Activated T-helper 17 cell treated with anti-CD3 and anti-CD28 coated beads, Interleukin-2, amount 50 U/mL, for 72 hours (primary cell): Measurements from ENCODE around the gene ZRANB2. TPM values are rescaled to one million over a fixed set of nuclear protein-coding genes. Genes with fewer than 3 reads are reported as not detected.

ENCODE experiments used
- ATAC-seq: fragments of 150-1000 bp; cut with Tn5 transposase; replicated peaks from 2 replicates; pipeline ENCODE4 v1.10.0; 2021; ENCODE audit warnings: mild to moderate bottlenecking, moderate library complexity
- H3K27ac Mint-ChIP-seq: one replicate; pipeline ENCODE4 v1.8.0; 2022; ENCODE audit warnings: mixed read lengths
- H3K27me3 Mint-ChIP-seq: one replicate; pipeline ENCODE4 v1.8.0; 2022; ENCODE audit warnings: mixed read lengths
- H3K36me3 Mint-ChIP-seq: one replicate; pipeline ENCODE4 v1.8.0; 2022; ENCODE audit warnings: low read depth, mild to moderate bottlenecking, mixed read lengths
- H3K4me1 Mint-ChIP-seq: one replicate; pipeline ENCODE4 v1.8.0; 2022; ENCODE audit warnings: mixed read lengths
- H3K4me3 Mint-ChIP-seq: one replicate; pipeline ENCODE4 v1.8.0; 2022; ENCODE audit warnings: mild to moderate bottlenecking, mixed read lengths
- H3K9me3 Mint-ChIP-seq: one replicate; pipeline ENCODE4 v1.8.0; 2022; ENCODE audit warnings: mixed read lengths
- total RNA-seq, 2 donors: library from RNA; stranded (reverse); gene quantifications; one replicate each; pipeline ENCODE4 v1.2.3, GENCODE V29; 2022

ZRANB2 gene, protein sequence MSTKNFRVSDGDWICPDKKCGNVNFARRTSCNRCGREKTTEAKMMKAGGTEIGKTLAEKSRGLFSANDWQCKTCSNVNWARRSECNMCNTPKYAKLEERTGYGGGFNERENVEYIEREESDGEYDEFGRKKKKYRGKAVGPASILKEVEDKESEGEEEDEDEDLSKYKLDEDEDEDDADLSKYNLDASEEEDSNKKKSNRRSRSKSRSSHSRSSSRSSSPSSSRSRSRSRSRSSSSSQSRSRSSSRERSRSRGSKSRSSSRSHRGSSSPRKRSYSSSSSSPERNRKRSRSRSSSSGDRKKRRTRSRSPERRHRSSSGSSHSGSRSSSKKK
- 10 to 100 TPM; 88.5 to 98.7 TPM for total RNA-seq

DNA sequence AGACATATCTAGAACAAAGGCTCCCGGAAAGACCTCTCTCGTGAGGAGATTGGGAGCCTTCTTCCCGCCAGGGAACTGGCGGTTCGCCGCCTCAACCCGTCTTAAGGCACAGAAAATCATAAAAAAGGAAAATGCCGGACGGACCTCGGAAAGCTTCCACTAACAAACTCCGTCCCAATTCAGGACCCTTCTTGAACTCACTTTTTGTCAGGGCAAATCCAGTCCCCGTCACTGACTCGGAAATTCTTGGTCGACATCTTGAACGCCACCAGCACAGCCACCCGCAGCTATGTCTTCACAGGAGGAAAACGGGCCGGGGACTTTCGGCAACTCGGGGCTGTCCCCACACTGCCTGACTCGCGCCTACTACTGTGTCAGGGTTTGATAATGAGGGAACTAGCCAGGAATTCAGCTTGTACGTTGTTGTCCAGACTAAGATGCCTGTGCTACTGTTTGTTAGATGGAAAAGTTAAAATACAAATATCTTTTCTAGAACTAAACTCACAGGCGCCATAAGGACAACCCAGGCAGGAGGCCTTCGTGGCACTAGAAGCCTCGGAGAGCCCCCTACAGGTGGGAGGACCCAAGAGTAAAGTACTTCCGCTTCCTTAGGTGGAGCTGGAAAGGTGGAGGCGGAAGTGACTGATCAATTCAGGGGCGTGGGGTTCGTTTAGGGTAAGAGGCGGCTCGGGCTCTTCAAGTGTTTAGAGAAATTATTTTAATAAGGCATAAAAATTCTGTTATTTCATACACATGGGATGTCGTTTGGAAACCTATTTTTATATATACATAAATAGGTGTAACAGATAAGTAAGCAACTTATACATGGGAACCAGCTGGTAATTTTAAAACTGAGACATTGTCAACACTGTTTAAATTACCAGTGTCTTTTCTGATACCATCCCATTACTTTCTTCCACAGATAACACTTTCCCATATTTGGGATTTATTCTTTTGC, at the start of gene ZRANB2:
Gene ZRANB2 (minus strand): TSS at position 297 of the 958 bp plus-strand sequence. CDS start 40 bp downstream, at position 257.
- H3K9me3 Mint-ChIP-seq: peaks cover 3% of the 10 kb centered on the region
- peak within 1 kb of the TSS; percentile 95 for H3K4me3 Mint-ChIP-seq
- H3K4me1 Mint-ChIP-seq: peaks cover 11% of the 10 kb centered on the region
- H3K27ac Mint-ChIP-seq: peak within 1 kb of the TSS; percentile 100
- ATAC-seq: peak; percentile 98
- peaks cover 44% of the 10 kb centered on the region for H3K36me3 Mint-ChIP-seq
- peaks cover 7% of the 10 kb centered on the region for H3K27me3 Mint-ChIP-seq

DNA sequence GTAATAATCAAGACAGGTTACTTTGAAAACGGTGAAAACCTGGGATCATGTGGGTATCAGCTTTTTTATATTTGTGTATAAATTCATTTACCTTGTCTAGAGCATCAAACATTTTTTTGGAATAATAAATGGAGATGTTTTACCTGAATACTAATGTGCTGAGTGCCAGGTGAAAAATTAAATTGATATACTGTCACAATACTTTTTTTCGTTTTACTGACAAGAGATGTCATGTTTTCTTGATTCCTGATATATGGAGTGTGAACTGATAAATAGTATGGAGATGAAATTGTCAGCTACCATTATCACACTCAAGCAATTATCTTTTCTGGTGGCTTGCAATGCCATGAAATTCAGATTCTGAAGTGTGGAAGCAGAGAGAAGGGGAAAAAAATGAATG, 47.2 kb upstream of the ZRANB2 start:
- H3K4me1 Mint-ChIP-seq: no peaks in the 10 kb centered on the region
- peaks cover 45% of the 10 kb centered on the region for H3K9me3 Mint-ChIP-seq
- no peaks in the 10 kb centered on the region for H3K27me3 Mint-ChIP-seq
- H3K4me3 Mint-ChIP-seq: no peak overlapping the region
- no peaks in the 10 kb centered on the region for H3K36me3 Mint-ChIP-seq
- no peak for ATAC-seq
- no peak overlapping the region for H3K27ac Mint-ChIP-seq

DNA sequence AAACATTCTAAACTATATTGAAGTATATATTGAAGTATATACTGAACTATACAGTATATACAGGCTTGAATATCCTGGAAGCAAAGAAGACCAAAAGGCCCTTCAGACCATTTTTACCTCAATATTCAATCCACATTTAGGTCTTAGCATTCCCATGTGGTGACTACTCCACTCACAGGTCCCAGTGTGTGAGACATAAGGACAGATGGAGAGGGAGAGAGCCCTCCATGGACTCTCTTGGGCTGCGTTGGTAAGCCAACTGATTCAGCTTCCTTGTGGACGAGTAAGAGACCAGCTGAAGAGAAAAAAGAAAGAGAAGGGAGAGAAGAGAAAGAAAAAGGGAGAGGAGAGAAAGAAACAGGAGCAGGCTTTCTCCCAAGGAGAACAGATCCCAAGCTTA, 37.3 kb upstream of the ZRANB2 start:
- peaks cover 9% of the 10 kb centered on the region for H3K9me3 Mint-ChIP-seq
- peaks cover 4% of the 10 kb centered on the region for H3K27me3 Mint-ChIP-seq
- no peak overlapping the region for H3K4me3 Mint-ChIP-seq
- H3K27ac Mint-ChIP-seq: no peak overlapping the region
- H3K36me3 Mint-ChIP-seq: no peaks in the 10 kb centered on the region
- H3K4me1 Mint-ChIP-seq: no peaks in the 10 kb centered on the region
- no peak for ATAC-seq

DNA sequence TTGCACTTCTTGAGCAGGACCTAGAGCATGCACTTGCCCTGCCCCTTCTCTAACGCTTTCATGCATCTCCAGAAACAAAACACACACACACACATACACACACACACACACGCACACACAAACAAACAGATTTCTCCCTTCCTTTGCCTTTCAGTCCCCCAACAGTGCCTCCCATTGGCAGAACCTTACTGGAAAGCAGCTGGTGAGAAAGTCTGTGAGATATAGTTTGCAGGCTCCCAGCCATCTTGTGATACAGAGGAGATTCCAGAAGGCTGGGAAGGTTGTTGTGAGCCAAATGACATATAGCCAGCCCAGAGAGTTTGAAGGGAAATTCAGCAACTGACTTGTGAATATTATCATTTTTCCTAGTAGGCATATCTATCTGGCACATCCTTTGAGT, 35.9 kb upstream of the ZRANB2 start:
- H3K9me3 Mint-ChIP-seq: peaks cover 3% of the 10 kb centered on the region
- H3K36me3 Mint-ChIP-seq: no peaks in the 10 kb centered on the region
- H3K27ac Mint-ChIP-seq: no peak overlapping the region
- H3K4me1 Mint-ChIP-seq: no peaks in the 10 kb centered on the region
- peaks cover under 1% of the 10 kb centered on the region for H3K27me3 Mint-ChIP-seq
- ATAC-seq: no peak
- no peak overlapping the region for H3K4me3 Mint-ChIP-seq

DNA sequence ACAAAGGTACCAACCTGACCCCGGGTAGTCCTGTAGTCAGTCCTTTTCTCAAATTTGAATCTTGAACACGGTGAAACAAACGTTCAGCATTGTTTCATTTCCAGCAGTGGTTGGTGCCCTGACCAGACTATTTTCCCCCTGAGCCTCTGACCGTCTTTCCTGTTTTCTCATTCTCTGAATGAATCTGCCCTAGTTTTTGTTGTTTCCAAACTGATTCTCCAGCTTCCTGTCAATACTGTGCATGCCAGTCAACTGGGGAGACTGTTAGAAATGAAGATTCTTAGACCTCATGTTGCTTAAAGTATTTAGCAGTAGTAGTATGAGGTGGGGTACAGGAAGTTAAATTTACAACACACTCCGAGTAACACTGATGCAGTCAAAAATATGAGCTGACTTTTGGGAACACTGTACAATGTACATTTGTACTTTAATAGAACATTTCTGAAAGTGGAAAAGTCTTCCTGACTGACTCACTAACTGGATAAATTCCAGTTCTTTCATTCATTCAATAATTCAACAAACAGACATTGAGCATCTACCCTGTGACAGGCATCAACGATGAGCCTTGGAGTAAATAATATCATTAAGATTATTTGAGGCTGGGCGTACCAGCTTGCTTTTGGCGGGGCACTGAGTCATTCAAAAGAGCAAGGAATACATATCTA, 26.0 kb upstream of the ZRANB2 start:
- no peak for ATAC-seq
- no peak overlapping the region for H3K4me3 Mint-ChIP-seq
- peaks cover 12% of the 10 kb centered on the region for H3K27me3 Mint-ChIP-seq
- no peaks in the 10 kb centered on the region for H3K36me3 Mint-ChIP-seq
- no peaks in the 10 kb centered on the region for H3K4me1 Mint-ChIP-seq
- no peaks in the 10 kb centered on the region for H3K9me3 Mint-ChIP-seq
- H3K27ac Mint-ChIP-seq: no peak overlapping the region

DNA sequence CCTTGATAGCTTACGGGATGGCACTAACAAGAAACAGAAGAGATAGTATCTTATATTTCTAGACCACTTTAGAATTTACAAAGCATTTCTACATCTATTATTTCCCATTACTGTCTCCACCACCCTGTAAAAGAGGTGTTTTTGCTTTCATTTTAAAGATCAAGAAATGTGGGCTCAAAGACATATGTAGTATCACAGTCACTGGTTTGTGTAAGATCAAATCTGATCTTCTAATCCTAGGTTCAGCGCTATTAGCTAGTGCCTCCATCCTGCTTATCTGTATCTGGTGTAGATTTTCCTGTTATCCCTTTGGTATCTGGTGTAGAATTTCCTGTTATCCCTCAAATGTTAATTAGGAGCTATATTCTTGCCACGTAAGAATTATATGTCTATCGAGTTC, 23.6 kb upstream of the ZRANB2 start:
- no peaks in the 10 kb centered on the region for H3K9me3 Mint-ChIP-seq
- no peaks in the 10 kb centered on the region for H3K36me3 Mint-ChIP-seq
- no peak overlapping the region for H3K4me3 Mint-ChIP-seq
- H3K27ac Mint-ChIP-seq: no peak overlapping the region
- no peak for ATAC-seq
- H3K27me3 Mint-ChIP-seq: peaks cover 12% of the 10 kb centered on the region
- no peaks in the 10 kb centered on the region for H3K4me1 Mint-ChIP-seq

DNA sequence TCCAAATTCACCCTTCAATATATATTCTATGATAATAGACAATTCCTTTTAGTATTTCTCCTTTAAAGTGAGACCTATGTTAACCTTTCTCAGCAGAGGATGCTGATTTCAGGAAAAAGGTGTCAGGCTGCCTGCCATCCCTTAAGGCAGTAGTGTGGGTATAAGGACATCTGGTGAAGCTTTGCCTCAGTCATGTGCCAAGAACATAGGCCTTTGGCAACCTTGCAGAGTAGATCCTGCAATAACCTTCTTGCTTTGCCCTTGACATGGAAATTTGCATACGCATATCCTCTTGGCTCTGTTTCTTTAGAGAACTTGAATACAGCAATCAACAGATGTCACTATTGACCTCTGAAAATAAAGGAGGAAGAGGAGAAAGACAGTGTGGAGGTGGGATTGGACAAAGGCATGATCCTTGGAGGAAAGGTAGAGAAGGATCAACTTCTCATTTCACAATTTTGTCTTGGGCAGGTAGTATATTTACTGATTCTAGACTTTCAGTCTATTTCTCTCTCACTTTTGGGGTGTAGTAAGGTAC, 21.1 kb upstream of the ZRANB2 start:
- Mint-ChIP-seq H3K9me3 (no peaks in the 10 kb centered on the region), H3K4me3 (no peak overlapping the region), H3K4me1 (no peaks in the 10 kb centered on the region), H3K27ac (no peak overlapping the region), H3K27me3 (peaks cover 12% of the 10 kb centered on the region), H3K36me3 (no peaks in the 10 kb centered on the region)
- no peak for ATAC-seq

DNA sequence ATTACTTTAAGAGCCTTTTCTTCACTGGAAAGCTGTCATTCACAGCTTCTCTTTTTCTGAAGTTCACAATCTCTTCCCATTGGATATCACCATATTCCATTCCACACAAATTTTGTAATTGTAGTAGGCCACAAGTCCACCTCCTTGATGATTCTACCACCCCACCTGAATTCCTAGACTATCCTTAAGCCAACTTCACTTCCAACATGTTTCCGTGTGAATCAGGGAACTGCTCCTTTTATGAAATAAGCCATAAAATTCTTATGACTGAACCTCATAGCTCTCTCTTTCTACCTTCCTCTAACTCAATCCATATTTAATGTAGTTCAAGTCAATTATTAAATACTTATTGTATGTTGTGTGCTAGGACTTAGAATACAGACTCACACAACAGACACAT, 16.6 kb upstream of the ZRANB2 start:
- no peak for ATAC-seq
- H3K27ac Mint-ChIP-seq: no peak overlapping the region
- H3K4me3 Mint-ChIP-seq: no peak overlapping the region
- H3K36me3 Mint-ChIP-seq: no peaks in the 10 kb centered on the region
- H3K27me3 Mint-ChIP-seq: peaks cover 11% of the 10 kb centered on the region
- no peaks in the 10 kb centered on the region for H3K9me3 Mint-ChIP-seq
- no peaks in the 10 kb centered on the region for H3K4me1 Mint-ChIP-seq

DNA sequence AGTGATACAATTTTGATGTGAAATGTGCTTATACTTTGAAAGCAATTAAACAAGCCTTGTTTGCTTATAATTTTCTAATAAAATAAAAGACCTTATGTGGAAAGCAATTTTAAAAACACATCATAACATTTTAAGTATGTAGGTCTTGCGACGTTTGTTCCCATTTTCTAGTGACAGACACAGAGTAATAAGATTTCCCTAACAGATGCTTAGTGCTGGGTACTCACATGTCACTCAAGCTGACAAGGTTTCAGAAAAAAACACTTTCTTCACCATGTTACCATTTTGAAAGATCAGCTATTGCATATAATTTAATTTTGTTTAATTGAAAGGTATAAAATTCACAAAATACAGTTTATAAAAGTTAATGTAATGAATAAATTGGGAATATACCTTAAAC, 14.1 kb upstream of the ZRANB2 start:
- Mint-ChIP-seq H3K27ac (no peak overlapping the region), H3K27me3 (peaks cover 11% of the 10 kb centered on the region), H3K4me3 (no peak overlapping the region), H3K36me3 (no peaks in the 10 kb centered on the region), H3K9me3 (no peaks in the 10 kb centered on the region), H3K4me1 (no peaks in the 10 kb centered on the region)
- no peak for ATAC-seq

DNA sequence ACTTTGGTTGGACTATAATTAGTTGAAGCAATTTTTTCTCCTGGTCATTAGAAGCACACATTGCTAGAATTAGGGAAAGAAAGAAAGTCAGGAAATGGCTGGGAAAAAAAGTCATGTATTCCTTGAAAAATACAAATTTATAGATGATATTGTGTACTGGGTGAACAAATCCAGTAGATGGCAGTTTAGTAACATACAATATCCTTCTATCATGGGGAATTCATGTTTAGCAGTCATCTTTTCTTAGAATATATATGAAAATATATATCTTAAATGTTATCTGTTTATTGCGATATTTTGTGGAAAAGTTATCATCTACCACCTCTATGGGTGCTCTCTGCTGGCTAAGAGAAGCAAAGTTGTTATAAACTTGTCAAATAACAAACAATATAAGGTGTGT, 13.1 kb upstream of the ZRANB2 start:
- ATAC-seq: no peak
- no peaks in the 10 kb centered on the region for H3K36me3 Mint-ChIP-seq
- no peaks in the 10 kb centered on the region for H3K9me3 Mint-ChIP-seq
- H3K4me3 Mint-ChIP-seq: no peak overlapping the region
- H3K27ac Mint-ChIP-seq: no peak overlapping the region
- H3K4me1 Mint-ChIP-seq: no peaks in the 10 kb centered on the region
- H3K27me3 Mint-ChIP-seq: peaks cover 8% of the 10 kb centered on the region

DNA sequence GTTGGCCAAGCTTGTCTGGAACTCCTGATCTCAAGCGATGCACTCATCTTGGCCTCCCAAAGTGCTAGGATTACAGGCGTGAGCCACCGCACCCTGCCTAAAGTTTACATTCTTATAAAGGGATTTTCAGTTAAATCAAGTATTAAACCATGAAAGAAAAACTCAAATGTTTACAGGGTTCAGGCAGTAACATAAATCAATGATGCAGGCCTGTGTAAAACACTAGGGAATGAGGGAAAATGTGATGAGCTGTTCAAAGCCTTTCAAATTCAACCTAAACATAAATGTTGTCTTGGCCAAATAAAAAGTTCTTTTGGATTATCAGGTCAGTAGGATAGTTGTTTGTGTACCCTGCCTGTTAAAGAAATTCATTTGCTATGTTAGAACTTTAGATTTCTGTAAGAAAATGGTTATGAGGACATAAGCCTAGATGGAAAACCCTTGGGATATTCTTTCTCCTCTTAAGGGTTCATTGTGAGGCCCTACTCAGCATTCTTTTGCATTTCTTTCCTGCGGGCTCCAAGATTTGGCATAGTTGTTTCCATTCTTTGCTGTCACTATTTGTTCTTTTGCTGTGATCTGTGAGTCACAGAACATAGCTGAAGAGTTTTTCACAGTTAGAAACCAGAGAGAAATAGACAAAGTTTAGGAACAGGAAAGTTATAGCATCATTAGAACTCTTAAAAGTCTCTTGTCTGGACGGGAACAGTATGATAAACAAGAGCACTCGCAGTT, 8.9 kb upstream of the ZRANB2 start:
- Mint-ChIP-seq H3K9me3 (no peaks in the 10 kb centered on the region), H3K4me3 (no peak overlapping the region), H3K4me1 (no peaks in the 10 kb centered on the region), H3K27me3 (peaks cover 5% of the 10 kb centered on the region), H3K36me3 (no peaks in the 10 kb centered on the region), H3K27ac (no peak overlapping the region)
- no peak for ATAC-seq

DNA sequence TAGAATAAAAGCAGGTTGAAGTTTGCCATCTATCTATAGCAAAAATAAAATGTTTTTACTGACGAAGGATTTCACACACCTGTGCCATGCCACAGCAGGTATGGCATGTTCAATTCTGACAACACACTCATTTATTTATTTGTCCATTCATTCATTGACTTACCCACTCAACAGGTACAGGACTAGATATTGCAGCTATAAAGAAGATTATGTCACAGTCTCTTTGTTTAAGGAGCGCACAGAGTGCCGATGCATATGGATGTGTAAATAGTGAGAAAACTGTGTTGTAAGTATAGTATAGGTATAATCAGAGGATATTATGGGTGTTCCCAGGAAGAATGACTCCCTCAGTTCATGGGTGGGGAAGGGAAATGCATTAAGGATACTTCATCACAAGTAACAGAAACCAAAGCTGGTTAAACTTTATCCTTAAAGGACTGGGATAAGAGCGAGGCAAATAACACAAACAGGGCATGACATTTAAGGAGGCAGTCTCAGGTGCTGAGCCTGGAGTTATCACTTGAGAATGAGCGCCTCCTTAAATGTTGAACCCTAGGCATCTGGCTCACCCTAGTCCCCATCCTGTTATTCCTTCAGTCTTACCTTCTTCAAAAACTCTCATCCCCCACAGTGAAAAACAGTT, 7.9 kb upstream of the ZRANB2 start:
- H3K27ac Mint-ChIP-seq: no peak overlapping the region
- H3K36me3 Mint-ChIP-seq: no peaks in the 10 kb centered on the region
- no peak overlapping the region for H3K4me3 Mint-ChIP-seq

DNA sequence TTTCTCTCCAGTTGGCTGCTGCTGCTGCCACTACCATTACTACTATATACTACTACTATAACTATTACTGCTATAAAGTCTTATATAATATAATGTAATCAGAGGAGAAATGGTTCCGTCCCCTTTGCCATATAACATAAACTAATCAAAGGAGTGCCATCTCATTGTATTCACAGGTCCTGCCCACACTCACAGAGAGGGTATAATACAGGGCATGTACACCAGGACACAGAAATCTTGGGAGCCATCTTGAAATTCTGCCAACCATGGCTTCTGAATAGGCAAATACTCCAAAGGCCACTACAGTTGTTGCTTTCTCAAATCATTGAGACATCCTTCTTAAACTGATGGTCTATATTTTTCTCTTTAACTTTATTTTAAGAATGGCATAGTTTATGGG, 6.9 kb upstream of the ZRANB2 start:
- Mint-ChIP-seq H3K4me1 (no peaks in the 10 kb centered on the region), H3K9me3 (no peaks in the 10 kb centered on the region), H3K27me3 (peaks cover 12% of the 10 kb centered on the region), H3K27ac (no peak overlapping the region), H3K4me3 (no peak overlapping the region), H3K36me3 (no peaks in the 10 kb centered on the region)
- no peak for ATAC-seq

More for the DNA sequence above, 7.9 kb upstream of the ZRANB2 start:
- no peak for ATAC-seq
- Mint-ChIP-seq H3K4me1 (no peaks in the 10 kb centered on the region), H3K9me3 (no peaks in the 10 kb centered on the region), H3K27me3 (peaks cover 9% of the 10 kb centered on the region)
